NCI-H446 (cell line): ENCODE results near the gene UROC1.

Source experiments
- DNase-seq, 2 experiments: peaks; one replicate each; lab custom pipeline; 2025; lab: John Stamatoyannopoulos, UW

Gene UROC1

DNA sequence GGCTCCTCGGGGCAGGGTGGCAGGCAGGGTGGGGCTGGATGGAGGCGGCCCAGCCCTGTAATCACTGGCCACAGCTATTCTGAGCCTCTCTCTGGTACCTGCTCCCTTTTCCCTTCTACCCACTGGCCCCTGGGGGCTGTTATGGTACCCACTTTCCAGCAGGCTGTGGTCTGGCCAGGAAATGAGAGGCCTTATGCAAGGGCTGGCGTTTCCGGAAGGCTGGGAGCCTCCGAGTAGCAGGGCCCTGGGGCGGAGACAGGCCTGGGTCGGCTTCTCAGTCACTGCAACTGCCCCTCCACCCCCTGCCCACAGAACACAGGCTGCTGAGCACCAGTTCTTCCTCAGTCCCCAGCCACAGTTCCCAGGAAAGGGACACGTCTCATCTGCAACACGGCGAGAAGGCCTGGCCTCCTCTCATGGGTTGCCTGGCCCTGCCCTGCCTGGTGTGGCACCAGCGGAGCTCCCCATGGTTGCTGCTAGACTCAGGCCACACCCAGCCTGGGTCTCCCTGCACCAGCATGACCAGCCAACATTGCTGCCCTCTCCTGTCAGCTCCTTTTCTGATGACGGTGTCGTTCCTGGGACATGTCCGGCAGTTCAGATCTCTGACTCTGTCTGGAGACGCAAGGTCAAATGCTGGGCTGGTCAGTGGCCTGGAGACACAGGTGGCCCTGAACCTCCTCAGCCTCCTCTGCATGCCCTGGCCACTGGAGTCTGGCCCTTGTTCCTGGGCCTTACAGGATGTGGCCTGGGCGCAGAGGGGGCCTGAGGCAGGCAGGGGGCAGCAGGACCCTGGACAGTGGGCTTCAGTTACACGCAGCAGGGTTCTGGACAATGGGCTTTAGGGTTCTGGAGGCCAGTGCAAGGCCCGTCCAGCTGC lies 12.8 kb upstream of the UROC1 start:
- no peak for DNase-seq

DNA sequence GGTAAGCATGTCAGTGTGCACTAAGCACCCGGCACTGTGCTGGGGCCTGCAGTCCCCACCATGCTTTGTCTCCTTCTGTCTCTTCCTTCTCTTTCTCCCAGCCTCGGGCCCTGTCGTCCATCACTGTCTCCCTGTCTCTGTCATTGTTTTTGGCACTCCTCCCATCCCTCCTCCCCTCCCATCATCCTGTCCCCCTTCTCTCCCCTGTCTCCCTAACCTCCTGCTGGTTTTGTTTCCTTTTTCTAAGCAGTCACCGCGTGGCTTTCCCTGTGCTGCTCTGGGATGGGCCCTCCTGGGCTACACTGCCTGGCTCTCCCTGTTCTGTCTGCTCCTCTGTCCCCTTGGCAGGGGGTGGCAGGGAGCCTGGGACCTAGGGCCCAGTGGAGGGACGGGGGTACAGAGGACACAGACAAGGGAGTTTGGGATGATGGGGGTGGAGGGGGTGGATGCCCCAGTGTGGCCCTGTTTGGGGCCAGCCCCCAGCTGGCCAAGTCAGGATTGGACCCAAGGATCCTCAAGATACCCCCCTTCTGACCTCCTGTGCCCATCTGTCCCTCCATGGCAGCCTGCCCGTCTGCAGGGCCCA lies 12.1 kb upstream of the UROC1 start:
- no peak for DNase-seq

DNA sequence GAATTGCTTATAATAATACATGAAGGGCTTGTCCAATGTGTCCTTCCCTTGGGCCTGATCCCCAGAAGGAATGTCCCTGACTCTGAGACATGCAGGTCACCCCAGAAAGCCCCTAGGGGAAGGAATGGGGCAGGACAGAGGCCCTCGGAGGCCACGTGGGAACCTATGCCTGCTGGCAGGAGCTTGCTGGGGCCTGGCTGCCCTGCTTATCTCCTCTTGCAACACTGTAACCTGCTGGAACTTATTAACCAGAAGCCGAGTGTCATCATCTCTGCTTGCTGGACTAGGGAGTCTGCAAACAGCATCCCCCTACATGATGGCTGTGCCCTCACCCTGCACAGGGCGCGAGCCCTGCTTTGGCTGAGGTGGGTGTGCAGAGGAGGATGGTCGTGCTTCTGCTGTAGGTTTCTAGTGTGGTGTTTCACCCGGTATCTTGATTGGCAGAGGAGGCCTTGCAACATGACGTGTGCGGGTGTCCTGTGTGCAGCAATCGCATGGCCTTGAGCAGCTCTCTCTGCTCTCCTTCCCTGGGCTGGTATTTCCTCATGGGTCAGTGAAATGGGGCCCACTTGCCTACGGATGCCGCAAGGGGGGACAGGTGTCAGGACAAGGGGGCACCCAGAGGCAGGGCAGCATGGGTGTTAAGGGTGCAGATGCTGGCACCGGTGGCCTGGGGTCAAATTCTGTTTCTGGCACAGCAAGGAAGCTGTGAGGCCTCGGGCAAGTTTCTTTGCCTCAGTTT lies 11.4 kb upstream of the UROC1 start:
- no peak for DNase-seq

DNA sequence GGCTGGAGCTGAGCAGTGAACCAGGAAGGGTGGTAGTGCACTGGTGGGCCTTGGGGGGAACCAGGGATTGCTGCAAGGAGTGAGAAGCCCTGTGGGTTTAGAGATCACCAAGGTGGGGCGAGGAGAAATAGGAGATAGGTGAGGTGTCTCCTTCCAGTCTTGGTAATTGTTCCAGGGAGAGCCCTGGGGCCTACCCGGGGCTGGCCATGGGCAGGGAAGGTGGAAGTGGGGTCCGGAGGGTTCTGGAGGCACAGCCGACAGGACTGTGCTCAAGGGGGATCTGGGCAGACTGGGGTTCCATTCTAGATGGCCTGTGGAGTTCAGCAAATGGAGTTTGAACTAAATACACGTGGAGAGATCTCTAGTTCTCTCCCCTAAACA lies 10.8 kb upstream of the UROC1 start:
- no peak for DNase-seq

DNA sequence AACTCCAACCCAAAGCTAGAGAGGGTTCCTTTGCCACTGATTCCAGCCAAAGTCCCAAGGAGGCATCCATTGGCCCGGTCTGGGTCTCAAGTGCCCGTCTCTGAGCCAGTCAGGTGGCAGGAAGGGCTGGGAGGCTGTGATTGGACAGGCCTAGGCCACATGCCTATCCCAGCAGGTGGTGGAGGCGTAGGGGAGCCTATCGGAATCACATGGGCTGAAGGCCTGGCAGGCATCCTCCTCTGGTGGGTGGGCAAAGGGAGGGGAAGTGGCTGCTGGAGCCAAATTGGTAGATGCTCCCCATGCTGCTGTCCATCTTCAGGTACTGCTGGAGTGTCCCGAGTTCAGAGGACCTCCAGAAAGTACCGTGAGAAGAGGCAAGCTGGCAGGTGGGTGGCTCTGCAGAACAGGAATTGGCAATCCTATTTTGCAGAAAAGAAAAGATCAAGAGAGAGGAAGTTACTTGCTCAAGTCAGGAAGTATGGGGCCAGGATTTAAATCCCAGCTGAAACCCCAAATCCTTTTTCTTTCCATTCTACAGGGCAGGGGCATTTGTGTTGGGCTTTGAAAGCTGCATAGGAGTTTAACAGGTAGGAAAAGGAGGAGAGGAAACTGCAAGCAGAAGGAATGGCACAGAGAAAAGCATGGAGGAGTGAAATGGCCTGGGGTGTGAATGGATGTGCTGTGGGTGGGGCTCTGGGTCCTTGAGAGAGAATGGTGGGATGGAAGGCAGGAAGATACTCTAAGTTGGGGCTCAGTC lies 10.1 kb upstream of the UROC1 start:
- no peak for DNase-seq

DNA sequence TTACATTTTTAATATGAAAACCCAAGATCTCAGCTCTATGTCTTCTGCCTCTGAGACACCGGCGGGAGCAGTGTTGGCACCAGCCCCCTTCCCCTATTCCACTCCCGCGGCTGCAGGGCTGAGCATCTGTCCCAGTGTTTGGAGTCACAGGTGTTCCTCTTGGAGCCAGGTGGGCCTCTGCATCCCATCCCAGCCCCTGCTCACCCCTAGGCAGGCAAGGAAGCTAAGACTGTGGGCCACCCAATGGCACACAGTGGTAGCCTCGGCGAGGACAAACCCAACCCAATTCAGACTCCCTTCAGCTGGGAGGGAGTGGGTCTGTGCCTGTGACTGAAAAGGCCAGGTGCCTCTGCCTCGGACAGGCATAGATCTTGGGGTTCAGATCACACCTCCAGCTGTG lies 9.4 kb upstream of the UROC1 start:
- DNase-seq = no peak

DNA sequence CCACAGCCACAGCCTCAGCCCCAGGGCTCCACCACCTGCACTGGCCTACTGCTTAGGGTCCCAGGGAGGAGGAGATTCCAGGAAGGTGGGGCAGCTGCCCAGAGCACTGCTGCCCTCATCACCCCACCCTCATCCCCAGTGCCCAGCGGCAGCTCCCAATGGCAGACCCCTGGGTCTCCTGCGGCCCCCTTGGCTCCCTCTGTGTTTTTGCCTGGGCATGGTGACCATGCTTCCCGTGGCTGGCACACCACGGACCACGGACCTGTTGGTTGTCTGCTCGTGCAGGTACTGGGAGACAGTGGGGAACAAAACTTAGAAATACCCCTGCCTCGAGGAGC lies 9.1 kb upstream of the UROC1 start:
- no peak for DNase-seq

DNA sequence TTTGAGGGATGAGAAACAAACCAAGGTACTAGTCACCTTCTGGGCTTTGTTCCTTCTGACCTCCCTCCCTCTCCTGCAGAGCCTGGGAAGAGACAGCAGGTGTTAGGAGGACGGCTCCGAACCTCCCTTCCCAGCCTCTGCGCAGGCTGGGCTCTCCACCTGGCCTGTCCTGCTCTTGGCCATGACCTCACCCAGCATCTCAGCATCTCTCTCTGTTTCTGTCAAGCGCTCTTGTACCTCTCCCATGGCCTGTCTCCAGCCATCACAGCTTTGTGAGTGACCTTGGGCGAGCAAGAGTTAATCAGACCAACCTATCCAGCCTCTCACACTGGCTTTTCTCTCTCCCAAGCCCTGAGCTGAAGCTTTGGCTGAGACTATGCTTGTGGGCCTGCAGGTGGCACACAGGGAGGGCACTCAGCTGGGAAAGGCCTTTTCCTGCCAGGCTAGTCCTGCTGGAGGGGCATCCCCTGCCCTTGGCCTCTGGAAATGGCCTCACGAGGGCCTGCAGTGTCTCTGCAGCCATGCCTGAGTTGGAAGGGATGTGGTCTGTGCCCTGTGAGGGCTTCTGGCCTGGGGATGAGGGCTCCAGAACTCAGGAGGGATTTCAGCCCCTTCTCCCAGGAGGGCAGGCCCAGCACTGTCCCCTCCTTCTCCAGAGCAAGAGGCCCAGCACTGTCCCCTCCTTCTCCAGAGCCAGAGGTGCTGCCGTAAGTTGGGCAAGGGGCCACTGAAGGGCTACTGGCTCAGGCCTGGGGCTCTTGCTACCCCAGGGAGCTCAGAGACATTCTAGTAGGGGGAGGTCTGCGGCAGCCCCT lies 8.5 kb upstream of the UROC1 start:
- no peak for DNase-seq

DNA sequence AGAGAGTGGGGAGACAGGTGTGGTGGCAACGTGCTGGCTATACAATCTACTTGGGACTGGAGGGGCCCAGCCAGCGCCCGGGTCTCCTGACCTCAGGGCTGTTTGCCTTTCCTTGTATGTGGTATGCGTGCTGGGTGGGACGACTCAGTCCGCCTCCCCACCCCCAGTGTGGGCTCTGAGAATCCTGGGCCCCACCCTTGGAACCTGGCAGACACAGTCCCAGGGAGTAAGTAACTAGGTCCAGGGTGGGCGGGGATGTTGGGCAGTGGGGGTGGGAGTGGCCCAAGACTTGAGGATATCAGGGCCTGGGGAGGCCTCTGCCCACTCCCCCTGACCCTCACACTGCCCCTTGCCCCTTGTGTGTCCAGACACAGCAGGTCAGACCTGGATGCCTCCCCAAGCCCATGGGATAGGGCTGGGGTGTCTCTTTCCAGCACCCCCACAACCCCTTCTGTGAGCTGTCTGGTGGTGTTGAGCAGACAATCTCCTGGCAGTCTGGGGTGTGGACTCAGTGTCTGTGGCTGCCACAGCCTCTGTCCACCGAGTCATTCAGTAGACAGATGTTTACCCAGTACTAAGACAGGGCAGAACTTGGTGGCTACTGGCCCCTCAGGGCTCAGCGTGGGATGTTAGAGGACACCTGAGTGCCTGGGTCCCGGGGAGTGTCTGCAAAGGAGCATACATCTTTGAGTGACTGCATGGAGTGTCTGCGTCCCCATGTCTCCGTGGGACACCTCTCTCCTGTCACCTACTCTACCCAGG lies 7.7 kb upstream of the UROC1 start:
- no peak for DNase-seq

DNA sequence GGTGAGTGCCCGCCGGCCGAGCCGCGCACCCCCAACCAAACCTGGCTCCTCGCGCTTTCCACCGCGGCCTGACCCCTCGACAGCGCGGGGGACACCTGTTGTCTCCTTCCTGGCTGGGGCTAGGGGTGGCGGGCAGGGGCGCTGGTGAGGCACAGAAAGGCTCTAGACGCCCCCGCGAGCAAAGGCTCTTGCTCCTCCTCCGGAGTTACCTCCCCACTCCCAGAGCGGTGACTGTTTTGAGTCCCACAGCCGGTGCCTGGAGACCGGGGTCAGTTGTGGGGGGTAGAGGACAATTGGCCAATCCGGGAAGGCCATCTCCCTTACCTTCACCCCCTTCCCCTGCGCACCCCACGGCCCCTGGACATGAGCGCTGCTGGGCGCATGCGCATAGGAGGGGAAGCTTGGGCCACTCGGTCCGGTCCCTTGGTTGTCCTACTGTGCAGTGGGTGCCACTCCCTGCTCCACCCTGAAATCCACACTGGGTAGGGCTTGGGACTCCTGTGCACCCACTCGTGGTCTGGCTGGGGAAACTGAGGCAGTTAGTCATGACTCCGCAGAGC lies 6.9 kb upstream of the UROC1 start:
- no peak for DNase-seq

DNA sequence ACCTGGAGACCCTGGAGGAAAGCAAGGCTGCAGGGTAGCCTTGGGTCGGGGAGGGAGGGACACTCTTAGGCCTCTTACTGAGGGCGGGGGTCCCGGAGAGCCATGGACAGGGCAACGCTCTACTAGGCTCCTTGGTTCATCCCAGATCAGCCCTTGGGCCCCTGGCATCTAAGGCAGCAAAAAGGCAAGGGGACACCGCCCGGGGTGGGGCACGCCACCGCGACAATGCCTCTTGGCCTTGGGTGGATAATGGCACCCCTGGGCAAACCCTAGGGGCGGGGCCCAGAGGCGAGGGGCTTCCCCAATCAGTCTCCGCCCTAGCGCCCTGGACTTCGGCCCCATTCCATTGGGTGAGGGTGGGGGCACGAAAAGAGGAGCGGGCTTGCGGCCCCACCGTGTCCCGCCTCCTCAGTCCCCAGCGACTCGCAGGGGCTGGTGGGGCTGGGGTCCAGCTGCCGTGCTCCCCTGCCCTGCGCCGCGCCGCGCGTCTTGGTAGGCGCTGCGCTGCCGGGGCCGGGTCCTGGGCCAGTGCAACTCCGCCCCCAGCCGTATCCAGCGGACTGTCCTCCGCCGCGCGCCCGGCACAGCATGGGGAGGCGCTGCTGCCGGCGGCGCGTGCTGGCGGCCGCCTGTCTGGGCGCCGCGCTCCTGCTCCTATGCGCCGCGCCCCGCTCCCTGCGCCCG lies 6.3 kb upstream of the UROC1 start, which contains the start of gene CHST13:
Gene CHST13, plus strand, starts transcription at position 411 of the 684 bp plus-strand sequence. Its CDS starts 178 bp downstream, at position 589.
- DNase-seq = peak in 1 of 2 experiments; percentile 28

DNA sequence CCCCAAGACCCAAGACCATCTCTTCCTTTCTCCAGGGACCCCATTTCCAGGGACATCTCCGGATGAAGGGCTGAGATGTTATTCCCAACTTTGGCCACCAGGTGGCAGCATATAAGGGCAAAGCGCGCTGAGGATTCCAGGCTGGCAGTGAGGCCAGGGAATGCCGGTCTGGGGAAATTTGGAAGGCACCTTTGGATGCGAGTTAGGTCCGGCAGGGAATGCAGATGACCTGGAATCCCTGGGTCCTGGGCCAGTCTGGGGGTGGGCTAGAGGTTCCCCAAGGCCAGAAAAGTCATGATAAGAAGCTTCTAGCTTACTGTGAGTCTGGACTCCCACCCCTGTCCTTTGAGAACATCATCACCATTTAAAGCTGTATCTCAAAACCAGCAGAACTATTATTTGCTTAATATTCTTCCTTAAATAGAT lies 4.8 kb upstream of the UROC1 start:
- peak; percentile 61 to 78 for DNase-seq

DNA sequence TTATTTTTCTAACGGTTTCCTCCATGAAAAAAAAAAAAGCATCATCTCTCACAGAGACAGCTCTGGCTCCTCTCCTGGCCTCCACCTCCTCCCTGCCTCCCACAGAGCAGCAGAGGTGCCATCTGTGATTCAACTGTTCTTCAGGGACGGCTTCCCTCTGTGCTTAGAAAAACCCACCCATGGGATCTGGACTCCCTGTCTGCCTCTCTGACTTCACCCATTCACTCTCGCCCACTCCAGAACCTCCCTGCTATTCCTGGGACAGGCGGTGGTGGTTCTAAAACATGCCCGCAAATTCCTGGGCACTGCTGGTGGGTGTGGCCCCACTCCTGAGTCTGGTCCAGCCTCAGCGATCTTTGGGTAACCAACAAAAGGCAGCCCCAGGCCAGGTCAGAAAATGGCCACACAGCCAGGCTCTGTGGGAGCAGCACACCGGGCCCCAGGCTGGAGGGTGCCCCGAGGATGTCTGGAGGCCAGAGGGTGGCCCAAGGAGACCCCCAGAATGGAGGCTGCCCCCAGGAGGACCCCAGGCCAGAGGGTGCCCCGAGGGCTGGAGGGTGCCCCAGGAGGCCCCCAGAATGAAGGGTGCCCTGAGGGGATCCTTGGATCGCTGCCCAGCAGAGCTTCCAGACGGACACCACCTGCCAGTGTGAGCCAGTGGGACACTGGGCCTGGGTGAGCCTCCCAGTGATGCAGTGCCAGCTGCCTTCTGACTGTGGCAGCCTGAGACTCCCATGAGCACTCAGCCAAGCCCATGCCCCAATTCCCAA lies 3.7 kb upstream of the UROC1 start:
- peak in 1 of 2 experiments; percentile 37 for DNase-seq

DNA sequence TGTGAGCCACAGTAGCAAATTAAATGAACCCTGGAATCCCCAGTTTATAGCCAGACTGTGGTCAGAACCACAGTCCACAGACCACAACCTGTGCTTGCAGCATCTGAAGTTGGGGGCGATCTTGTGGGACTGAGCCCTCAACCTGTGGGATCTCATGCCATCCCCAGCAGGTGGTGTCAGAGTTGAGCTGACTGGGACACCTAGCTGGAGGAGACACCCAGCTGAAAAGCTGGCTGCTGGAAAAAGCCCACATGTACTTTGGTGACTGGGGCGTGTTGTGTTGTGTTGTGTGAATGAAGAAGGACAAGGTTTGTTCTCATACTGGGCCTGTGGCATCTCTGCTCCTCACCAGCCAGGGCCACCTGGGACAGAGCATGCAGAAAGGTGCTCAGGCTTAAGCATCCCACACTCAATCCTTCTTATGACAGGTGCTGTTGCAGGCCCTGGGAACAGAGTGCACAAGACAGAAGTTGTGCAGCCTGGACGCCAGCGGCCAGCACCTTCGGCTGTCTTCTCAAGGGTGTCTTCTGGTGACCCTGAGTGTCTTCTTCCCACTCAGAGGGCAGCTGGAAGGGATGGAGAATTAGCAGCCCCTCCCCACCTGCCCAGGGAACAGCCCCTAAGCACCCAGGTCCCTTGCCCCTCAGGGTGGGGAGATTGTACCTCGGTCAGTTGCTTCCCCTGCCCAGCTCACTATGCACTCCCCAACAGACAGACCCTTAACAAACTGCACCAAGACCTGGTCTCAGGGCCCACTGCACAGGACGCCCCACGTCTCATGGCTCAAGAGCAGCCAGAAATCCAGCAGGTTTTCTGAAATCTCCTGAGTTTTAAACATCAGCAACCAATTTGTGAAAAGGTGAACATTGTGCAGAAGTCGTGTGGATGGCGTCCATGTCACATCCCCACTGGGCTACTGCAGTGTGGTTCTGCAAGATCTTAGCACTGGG lies 2.2 kb upstream of the UROC1 start:
- DNase-seq = no peak

DNA sequence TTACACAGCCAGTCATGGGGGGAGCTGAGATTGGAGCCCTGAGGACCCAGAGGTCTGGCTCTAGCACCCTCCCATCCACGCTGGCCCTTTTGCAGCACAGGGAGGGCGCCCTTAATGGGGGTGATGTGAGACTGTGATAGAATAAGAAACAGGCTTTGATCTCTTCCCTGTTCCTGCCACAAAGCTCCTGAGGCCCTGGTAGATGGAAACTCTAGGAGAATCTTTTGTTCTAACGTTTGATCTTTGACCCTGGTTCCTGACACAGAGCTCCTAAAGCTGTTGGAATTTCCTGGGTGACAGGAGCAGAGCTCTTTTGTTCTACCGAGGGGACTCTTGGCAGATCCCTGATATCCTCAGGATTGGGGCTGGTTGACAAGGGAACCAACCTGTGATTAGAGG lies 1.2 kb upstream of the UROC1 start:
- DNase-seq = no peak

DNA sequence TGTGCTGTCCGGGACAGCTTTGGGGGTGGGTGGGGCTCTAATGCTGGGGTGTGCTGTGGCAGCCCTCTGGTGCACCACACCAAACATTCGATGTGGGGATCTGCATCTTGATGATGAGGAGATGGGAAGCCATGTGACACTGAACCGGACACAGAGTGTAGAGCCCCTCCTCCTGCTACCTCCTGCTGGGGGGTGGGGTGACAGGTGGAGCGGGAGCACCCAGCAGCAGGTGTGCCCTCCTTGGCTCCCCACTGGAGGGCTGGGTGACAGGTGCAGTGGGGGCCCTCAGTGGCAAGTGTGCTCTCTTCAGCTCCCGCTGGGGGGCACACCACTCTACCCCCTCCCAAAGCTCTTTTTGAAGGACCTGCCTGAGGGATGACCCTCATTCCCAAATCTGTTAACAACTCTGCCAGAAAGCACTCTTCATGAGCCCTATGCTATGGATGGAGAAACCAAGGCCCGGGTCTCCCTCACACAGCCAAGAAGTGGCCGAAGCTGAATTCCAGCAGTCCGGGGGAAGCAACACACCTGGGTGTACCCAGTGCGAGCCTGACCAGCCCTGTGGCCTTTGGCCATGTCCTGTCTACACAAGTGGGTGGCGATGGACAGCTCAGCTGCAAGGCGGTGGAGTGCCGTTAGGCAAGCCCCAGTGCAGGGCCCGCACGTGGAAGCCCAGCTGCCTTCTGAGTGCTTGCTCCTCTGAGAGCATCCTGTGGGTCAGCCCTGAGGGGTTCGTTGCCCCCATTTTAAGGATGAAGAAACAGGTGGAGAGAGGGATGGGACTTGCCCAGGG lies 609 bp upstream of the UROC1 start:
- no peak for DNase-seq

DNA sequence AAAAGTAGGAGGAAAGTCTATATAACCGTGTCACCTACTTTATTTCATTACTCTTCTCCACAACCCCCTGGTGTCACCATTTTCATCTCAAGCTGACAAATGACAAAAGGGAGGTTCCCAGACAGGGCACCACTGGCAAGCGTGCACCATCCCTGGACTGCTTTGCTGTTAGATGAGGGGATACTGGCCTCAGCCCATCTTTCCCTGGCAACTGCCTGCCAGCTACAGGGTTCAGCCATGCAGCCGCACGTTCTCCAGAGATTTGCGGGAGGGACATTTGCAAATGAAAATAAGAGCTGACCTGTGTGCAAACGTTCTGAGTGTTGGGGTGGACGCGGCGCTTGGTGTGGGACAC lies 660 bp downstream of the UROC1 start:
- DNase-seq = no peak
